Mesenteric fat pad (tissue), 1 donor: ENCODE results near the gene ATP8A1. TPM values are rescaled to one million over a fixed set of nuclear protein-coding genes. Genes with fewer than 3 reads are reported as not detected.

Experiments used
- DNase-seq: peaks from one replicate; pipeline ENCODE4 v3.0.0-alpha.2; 2020; ENCODE audit warnings: low spot score
- total RNA-seq: library from RNA; stranded (reverse); fragmentation: NEBNext Ultra II Directional; extraction: Animal tissue kit (Norgen Biotek cat#: 25700); gene quantifications from one replicate; pipeline ENCODE4 v1.2.1, GENCODE V29; 2021
- donor health status: DM: yes; HTN: yes; CAD: no.

ATP8A1 gene
- total RNA-seq, 1 donor from 2014 or later, result 11.3 TPM

DNA sequence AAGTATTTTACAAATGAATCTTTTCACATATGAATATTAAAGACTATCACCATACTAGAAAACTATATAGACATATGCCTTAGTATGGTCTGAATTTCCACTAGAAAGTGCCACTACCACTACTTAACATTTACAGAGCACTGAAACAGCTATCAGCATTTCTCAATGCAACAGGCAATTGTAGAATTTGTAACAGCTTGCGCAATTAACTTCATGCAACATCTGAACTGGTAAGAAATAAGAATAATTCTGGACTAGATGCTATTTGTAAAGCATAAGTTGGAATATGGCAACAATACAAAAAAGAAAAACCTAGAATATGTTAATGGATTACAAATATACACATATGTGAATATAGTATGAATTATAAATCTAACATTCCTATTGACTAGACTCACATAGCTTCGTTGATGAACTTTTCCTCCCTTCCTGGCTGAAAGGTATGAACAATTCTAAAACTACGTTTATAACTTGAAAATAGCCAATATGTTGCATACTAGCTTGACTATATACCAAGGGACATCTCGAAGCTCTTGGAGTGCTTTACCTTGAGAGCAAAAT, 82.0 kb downstream of the ATP8A1 start:
- no peak for DNase-seq

DNA sequence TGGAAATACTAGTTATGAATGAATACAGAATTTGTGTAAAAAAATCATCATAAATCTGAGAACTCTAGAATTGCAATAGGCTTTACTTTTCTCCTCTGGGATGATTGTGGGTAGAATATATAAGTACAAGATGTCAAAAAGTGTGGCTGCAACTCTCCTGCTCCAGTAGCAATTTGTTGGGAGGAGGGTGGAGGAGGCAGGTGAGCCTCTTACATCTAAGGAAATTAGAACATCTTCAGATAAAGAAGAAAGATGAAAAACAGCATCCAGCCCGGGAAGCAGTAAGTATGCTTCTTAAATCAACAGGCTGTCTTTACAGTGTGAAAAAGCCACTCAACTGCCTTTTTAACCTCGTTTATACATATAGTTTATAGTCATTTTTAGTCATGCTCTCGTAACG, 83.7 kb downstream of the ATP8A1 start:
- DNase-seq, result no peak

DNA sequence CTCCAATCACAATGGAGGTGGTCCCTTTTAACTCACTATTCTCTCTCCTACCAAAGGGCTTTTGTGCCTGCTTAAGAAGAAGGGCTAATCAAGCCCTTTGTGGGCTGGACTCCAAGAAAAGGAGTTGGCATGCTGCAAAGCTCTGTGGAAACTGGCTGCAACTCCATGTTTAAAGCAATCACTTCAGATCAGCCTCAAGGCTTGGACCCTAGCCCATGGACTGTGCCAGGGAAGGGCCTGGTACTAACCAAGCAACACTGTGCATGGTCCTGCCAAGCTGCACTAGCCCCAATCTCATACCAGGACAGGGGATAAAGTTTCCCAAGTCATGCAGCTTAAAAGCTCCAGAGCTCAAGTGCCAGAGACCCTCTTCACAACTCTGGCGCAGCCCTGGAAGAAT, 86.7 kb downstream of the ATP8A1 start:
- DNase-seq, result no peak

DNA sequence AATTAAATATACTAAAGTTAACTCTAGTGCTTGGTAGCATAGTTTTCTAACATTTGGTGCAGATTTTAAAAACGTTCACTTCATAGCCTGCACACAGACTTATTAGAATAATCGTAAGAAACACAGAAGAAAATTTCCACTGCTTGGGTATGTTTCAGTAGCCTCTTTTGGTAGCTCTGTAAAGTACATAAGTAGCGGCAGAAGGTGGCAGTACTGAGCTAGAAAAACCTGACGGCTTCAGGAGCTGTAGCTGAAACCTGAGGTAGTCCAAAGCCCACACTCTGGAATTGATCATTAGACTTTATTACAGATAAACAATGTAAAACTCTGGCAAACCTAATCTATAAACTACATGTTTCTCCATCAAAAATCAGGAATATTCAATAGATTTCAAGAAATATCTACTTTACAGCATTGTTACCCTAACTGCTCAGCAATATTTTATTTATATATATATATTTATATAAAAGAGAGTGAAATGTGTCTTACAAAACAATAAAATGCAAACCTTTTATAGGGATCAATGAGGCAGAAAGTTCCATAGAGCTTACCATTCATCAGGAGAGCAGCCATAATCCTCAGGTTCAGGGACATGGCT, 88.2 kb downstream of the ATP8A1 start:
- DNase-seq, result no peak

DNA sequence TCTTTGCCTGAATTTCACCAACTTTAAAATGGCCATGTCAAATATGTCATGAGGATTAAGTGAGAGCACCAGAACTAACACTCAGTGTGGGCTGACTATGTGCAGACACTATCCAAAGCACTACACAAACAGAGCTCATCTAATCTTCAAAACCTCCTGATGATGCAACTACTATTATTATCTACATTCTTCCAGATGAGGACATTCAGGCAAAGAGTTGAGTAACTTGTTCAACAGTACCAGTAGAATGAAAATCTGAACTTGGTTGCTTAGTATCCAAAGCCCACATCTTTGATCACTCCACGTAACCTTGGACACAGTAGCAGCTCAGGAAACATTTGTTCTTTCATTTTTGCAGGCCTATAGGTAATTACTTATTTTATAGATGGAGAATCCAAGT, 90.1 kb downstream of the ATP8A1 start:
- DNase-seq, result no peak

DNA sequence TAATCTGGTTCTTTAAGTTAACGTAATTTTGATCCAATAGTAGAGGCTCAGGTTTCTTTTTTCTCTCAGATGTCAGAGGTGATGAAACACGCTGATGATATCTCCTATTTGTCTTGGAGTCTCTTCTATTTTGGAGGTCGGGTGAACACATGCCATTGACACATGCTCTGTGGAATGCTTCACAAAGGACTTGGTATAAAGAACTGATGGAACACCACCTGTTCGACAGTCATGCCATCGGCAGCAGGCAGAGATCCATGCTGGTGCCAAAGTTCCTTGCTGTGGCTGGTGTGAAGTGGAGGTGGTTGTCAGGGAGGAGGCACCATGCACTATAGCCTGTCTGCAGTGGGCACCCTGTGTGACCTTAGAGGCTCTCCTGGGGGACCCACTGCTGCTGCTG, 94.9 kb downstream of the ATP8A1 start:
- DNase-seq, result no peak

DNA sequence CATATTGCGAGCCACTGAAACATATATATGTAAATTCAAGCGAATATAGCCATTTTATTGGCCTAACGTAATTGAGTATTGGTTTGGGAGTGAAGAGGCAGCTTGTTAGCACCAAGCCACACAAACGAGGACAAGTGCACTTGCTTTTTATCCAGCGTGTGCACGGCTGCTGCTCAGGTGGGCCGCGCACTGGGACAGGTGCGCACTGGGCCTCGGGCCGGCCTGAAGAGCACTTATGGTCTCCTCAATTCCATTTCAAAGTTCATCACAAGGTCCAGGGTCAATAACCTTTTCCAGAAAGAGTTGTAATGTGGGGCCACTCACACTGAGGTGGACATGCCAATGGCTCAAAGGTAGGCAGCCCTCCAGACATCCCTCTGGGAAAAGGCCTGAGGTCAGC, 95.9 kb downstream of the ATP8A1 start:
- DNase-seq, result no peak

DNA sequence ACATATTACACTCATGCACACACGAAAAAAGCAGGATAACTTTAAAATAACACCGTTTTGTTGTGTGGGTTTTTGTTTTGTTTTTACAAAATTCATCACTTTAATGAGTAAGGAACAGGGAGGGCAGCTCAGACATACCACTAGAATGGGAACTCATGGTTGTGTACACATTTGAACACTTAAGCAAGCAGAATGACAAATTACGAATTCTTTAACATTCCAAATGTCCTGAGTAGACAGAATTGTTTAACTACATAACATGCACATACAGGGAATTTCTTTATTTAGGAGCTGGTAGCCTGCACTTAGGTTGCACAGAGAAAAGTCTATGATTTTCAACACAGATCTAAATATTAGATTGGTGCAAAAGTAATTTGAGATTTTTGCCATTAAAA, 96.4 kb downstream of the ATP8A1 start:
- DNase-seq, result no peak

DNA sequence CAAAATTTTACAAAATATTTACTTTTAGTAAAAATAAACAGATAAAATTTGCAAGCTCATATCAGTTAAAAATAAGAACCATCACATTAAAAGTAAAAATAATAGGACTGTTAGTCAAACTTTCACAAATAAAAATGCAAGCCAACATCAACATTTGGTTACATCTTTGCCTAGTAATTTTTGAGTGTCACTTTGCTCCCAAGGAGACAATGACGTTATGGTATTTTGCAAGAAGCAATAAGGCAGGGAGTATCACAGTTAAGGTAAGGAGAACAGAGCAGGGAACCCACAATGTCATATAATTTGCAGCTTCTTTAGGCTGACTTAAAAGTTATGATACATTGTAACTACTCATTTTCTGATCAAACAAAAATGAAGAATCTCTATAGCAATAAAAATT, 98.7 kb downstream of the ATP8A1 start:
- DNase-seq, result no peak

DNA sequence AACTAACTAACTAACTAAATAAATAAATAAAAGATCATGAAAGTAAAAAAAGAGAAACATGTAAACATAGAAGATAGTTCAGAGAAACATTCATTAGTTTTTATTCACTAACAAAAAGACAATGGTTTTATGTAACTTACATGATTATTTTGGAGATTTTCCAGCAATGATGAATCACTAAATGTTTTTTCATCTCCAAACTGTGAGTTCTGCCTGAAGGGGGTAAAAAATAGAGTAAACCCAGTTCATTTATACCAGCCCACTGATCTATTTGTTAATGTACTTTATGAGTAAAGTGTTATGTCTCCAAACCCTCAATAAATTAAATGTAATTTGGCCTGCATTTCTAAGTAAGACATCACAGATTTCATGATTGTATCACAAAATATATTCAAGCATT, 101.1 kb downstream of the ATP8A1 start:
- no peak for DNase-seq

DNA sequence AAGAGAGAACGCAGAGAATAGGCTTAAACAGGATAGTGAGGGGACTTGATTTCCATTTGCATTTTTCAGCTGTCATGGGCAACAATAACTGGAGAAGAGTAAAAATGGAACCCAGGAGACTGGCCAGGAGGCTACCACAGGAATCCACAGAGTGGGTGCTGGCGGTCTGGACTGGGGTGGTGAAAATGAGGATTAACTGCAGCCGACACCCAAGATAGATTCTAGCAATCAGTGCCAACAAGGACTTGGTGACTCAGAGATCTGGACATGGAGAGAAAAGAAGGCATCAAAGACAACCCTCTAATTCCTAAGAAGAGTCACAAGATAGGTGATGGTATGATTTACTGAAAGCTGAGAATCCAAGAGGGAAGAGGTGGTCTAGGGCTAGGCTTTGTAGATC, 102.8 kb downstream of the ATP8A1 start:
- DNase-seq, result no peak

DNA sequence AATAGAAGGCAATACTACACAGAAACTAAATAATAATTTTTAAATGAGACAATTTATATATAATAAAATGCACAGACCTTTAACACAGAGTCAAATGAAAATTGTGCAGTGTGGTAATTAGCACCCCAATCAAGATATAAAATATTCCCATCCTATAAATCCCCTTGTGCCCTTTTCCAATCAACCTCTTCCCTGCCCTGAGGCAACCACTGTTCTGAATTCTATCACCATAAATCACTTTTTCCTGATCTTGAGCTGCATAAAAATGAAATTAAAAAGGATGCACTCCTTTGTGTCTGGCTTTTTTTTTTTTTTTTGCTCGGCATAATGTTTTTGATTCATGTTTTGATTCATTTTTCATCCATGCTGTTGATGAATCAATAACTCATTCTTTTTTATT, 107.0 kb downstream of the ATP8A1 start:
- no peak for DNase-seq

DNA sequence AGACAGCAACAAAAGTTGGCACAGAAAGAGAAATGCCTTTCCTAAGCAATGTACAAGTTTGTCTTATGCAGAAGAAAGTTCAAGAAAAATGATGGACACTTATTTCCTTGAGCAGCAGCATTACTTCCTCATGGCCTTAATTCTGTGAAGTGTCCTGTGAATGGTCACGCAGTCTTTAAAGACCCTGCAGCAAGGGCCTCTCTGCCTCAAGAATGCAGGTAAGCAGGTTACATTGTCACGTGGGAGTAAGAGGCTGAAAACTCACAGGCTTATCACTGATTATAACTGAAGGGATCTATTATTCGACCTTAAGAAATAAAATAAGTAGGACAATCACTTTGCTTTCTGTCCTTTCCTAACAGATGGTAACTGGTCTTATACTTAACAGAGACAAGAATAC, 109.1 kb downstream of the ATP8A1 start:
- no peak for DNase-seq

DNA sequence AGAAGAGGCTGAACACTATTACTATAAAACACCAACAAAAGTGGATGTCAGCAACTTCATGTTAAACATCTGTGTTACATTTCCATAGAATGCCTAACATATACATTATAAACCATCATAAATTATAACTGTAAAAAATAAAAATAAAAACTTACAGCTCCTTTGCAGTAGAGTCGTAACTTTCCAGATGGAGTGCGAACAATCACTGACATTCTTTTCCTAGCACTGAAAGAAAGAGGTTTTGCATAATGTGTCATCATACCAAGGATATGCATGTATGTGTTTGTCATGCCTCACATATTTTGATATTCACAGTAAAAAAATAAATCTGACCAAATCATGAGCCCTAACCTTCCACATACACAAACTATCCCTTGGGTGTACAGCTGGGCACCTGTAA, 113.1 kb downstream of the ATP8A1 start:
- DNase-seq, result no peak

DNA sequence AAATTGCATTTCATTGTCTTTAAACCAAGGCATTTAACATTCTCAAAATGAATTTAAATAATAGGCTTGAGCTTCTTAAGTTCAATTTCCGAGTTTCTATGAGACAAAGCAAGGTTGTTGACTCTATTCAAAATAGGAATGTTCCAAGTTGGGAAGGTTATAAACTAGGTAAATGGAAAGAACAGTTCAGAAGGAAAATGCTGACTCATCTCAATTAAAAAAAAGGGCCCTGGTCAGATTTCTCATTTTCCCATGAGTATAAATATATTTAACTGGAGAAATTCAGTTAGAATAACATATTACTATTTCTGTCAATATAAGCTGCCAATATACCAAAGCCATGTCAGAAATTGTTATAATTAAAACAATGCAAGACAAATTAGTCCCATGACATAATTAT, 113.8 kb downstream of the ATP8A1 start:
- no peak for DNase-seq

DNA sequence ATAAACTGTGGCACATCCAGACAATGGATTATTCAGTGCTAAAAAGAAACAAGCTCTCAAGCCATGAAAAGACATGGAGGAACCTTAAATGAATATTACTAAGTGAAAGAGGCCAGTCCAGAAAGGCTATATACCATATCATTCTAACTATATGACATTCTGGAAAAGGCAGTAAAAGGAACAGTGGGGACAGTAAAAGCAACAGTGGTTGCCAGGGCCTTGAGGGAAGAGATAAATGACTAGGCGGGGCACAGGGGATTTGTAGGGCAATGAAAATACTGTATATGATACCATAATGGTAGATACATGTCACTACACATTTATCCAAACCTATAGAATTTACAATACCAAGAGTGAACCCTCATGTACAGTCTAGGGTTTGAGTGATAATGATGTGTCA, 115.3 kb downstream of the ATP8A1 start:
- DNase-seq, result no peak

DNA sequence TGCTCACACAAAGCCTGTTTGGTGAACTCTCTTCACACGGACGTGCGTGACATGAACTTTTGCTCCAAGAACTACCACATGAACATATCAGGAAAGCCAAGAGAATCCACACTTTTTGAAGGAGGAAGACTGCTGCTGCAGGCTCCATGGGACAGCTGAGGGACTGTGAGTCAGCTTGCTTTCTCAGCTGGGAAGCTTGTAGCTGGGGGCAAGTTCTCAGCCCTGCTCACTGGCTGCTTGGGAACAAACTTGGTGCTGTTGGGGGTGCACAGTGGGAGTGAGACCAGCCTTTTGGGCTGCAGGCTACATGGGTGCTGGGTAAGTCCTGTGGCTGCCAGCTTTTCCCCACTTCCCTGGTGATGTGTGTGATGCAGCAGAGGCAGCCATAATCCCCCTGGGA, 123.9 kb downstream of the ATP8A1 start:
- DNase-seq, result no peak

DNA sequence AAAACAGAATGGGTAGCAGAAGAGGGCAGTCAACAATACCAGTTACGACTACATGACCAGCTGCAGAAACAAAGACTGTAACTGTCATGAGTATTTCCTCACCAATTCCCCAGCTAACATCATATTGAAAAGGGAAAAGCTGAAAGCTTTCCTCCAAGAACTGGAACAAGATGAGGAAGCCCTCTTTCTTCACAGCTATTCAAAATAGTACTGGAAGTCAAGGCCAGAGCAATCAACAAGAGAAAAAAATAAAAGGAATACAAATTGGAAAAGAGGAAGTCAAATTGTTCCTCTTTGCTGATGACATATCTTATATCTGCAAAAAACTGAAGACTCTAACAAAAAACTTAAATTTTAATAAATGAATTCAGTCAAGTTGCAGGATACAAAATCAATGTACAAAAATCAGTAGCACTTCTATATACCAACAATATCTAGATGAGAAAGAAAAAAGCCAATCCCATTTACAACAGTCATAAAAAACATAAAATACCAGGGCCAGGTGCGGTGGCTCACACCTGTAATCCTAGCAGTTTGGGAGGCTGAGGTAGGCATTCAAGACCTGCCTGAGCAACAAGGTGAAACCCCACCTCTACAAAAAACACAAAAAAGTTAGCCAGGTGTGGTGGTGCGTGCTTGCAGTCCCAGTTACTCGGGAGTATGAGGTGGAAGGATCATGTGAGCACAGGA, 125.4 kb downstream of the ATP8A1 start:
- no peak for DNase-seq

DNA sequence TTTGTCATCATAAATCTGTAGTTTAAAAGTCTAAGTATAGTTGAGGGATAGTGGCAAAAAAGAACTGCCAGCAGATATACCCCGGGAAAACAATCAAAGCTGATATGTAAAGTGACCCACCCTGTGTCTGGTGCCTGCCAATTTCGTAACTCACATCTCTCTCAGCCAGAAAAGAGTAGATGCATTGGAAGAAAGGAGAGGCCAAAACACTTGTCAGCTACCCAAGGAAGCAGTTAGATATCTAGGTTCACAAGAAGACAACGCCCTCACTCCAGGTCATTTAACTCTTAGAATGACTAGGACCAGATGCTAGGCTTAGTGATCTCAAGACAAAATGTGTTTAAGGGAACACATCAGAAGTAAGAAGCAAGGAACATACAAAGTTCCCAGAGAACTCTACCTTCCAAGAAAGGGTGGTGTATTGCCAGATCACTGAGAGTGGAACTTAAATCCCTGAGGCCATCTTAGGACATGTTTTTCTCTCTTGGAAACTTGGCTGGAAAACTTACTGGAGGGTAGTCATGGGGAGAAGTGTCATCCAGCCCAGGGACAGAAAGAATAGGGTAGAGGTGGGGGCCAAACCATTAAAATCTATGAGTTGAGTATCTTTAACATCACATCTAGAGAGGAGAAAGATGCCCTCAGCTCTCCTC, 133.7 kb downstream of the ATP8A1 start:
- DNase-seq, result no peak

DNA sequence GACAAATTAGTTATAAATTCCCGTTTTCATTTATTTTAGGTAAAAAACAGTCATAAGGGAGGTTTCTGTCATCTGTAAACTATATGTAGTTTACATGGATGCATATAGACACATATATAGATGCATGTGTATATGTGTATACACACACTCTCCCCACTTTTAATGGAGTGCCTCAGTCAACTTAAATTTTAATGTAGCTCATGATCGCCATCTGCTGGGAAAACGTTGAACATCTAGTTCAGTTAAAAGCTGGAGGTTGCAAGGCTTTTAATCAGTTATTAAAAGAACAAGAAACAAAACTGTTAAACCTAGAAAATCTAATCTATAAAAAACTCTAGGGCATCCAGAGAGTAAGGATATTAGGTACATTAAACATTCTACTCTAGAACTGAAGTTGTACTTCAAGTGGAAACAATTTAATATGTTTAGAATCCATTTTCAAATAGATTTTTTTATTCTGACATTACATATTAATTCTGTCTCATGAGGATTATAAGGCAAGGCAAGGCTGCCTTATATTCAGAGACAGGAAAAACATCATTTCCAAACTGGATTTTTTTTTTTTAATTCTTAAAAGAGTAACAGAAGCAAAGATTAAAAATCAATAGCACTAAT, 137.0 kb downstream of the ATP8A1 start:
- DNase-seq, result no peak

DNA sequence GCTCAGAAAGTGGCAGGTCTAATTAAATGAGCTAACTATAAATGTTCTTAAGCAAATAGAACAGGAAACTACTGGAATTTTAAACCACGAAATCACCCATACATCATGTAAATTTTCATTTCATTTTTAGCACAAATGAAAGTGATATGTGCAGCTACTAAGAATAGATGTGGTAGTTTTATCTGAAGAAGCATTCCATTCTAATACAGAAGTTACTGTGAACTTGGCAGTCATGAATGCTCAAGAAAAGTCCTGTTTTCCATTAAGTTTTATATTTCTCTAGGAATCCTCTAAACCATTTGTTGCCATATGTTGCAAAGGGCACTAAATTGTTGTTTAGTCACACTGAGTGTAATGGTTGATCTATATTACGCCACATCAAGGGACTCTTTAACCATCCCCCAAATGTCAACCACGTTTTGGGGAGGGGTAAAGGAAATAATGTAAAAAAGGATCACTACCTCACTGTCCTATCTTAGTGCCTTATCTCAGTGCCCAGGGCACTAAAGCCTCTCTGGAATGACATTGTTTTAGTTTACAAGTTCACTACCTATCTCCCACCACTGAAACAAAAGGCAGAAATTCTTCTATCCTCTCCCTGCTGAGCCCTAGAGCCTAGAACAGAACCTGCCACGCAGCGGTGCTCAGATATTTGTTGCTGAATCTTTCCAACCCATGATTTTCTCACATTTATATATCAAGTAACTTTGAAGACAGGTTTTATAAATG, 141.6 kb downstream of the ATP8A1 start:
- no peak for DNase-seq
